HepG2 (cell line): ENCODE data around the gene CEBPA. TPM values are rescaled to one million over a fixed set of nuclear protein-coding genes. Genes with fewer than 3 reads are reported as not detected.

ENCODE experiments used
- HNRNPL ChIP-seq: fragments of 200-400 bp; formaldehyde crosslinking; IDR thresholded peaks from 2 replicates; pipeline ENCODE4 v1.6.1; 2017; ENCODE audit warnings: mild to moderate bottlenecking, low read depth, low read length
- HNRNPLL ChIP-seq: fragments of 200-400 bp; formaldehyde crosslinking; IDR thresholded peaks from 2 replicates; pipeline ENCODE4 v1.6.1; 2017; ENCODE audit warnings: mild to moderate bottlenecking, low read depth, low read length; ENCODE audit not compliant: poor library complexity, severe bottlenecking
- KDM3A ChIP-seq: IDR thresholded peaks from 2 replicates; pipeline ENCODE4 v1.6.1; 2018; ENCODE audit warnings: low read depth, missing compliant biosample characterization
- KLF12 ChIP-seq: sonication (generic); formaldehyde crosslinking; IDR thresholded peaks from 2 replicates; pipeline ENCODE4 v1.4.0; 2020; ENCODE audit warnings: missing genetic modification reagents, borderline replicate concordance
- SP5 ChIP-seq: IDR thresholded peaks from 2 replicates; pipeline ENCODE4 v1.6.1; 2016; ENCODE audit warnings: low read depth, borderline replicate concordance
- TRIM22 ChIP-seq: fragments of 450-650 bp; IDR thresholded peaks from 2 replicates; pipeline ENCODE4 v1.6.1; 2017
- YY1 ChIP-seq: IDR thresholded peaks from 2 replicates; pipeline ENCODE4 v1.6.1; 2011; ENCODE audit warnings: low read length, low read depth, moderate library complexity, mild to moderate bottlenecking; ENCODE audit not compliant: insufficient read depth, insufficient replicate concordance
- ZBTB20 ChIP-seq: sonication (generic); formaldehyde crosslinking; IDR thresholded peaks from 2 replicates; pipeline ENCODE4 v1.8.1; 2023; ENCODE audit warnings: missing genetic modification reagents, low read depth, mild to moderate bottlenecking, borderline replicate concordance
- ZBTB39 ChIP-seq: sonication (generic); formaldehyde crosslinking; IDR thresholded peaks from 2 replicates; pipeline ENCODE4 v1.5.0; 2020; ENCODE audit warnings: missing genetic modification reagents
- ZNF224 ChIP-seq: sonication (generic); formaldehyde crosslinking; IDR thresholded peaks from 2 replicates; pipeline ENCODE4 v1.5.0; 2020; ENCODE audit warnings: mild to moderate bottlenecking, missing genetic modification reagents
- ZNF501 ChIP-seq: sonication (generic); formaldehyde crosslinking; IDR thresholded peaks from 2 replicates; pipeline ENCODE4 v1.5.1; 2020; ENCODE audit warnings: mild to moderate bottlenecking, moderate library complexity, missing genetic modification reagents
- ZNF670 ChIP-seq: sonication (generic); formaldehyde crosslinking; IDR thresholded peaks from 2 replicates; pipeline ENCODE4 v1.8.0; 2022; ENCODE audit warnings: mild to moderate bottlenecking, missing genetic modification reagents, borderline replicate concordance
- ZNF687 ChIP-seq: sonication (generic); formaldehyde crosslinking; IDR thresholded peaks from 2 replicates; pipeline ENCODE4 v1.5.1; 2020; ENCODE audit warnings: mild to moderate bottlenecking, missing genetic modification reagents, moderate library complexity
- ZNF713 ChIP-seq: sonication (generic); formaldehyde crosslinking; IDR thresholded peaks from 2 replicates; pipeline ENCODE4 v1.4.0; 2020; ENCODE audit warnings: mild to moderate bottlenecking, missing genetic modification reagents
- polyA plus RNA-seq, 8 experiments: library from polyadenylated mRNA; depleted of rRNA in 3 of 8; stranded (reverse) in 7 of 8; unstranded in 1 of 8; fragments of >200 nt; fragmentation: Illumina TruSeq in 4 of 8; extraction: Trizol in 4 of 8; gene quantifications; 2 replicates each; pipeline versions ENCODE4 v1.2.1 to v1.2.3, GENCODE V29; 2011 to 2016; ENCODE audit warnings: low read depth in 4 of 8, missing spikeins in 1 of 8, mixed read lengths in 1 of 8; ENCODE audit not compliant: insufficient read depth in 1 of 8
- total RNA-seq, 5 experiments: library from RNA; depleted of rRNA; stranded (reverse); fragments of >200 nt; fragmentation: Illumina TruSeq; extraction: Trizol; gene quantifications; 2 replicates each; pipeline ENCODE4 v1.2.3, GENCODE V29; 2016; ENCODE audit warnings: low read depth in 1 of 5
- TF ChIP-seq, protein P1 (sequence below): sonication (generic); formaldehyde crosslinking; IDR thresholded peaks from 2 replicates; pipeline ENCODE4 v1.5.0; 2020; ENCODE audit warnings: mild to moderate bottlenecking, missing genetic modification reagents, borderline replicate concordance

CEBPA gene
- total and polyA plus RNA-seq, 2 of the 13 experiments (the other 11 are each of a cell fraction or from before 2014, with no cell fraction given), result 24.8 to 103 TPM

DNA sequence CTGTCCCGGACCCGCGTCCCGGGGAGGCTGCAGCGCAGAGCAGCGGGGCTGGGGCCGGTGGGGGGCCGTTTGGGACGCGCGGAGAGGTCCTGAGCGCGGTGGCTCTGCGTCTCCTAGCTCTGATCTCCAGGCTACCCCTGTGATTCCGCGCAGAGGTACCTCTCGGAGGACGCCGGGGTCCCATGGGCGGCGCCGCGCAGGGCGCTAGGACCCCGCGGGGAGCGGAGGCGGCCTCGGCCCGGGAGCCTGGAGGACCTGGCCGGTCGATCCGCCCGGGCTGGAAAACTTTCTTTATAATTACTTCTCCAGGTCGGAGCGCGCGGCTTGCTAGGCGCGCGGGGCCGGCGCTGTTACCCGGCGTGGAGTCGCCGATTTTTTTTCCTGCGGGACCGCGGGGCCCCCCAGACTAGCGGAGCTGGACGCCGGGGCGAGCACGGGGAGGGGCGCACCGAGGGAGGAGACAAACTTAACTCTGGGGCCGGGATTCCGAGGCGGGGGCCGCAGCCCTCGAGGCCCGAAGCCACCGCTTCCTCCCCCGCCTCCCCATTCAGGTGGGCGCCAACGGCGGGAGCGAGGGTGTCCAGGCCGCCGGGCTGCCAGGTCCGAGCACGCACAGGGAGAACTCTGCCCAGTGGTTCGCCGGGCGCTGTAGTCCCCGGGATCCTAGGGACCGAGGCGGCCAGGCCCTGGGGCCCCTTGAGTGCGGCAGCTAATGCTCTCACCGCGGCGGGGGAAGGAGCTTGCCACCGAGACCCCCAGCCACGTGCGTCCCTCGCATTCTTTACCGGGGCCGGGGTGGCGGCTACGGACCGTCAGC lies 848 bp upstream of the CEBPA start (continued):
- TF ChIP-seq, protein P1, sequence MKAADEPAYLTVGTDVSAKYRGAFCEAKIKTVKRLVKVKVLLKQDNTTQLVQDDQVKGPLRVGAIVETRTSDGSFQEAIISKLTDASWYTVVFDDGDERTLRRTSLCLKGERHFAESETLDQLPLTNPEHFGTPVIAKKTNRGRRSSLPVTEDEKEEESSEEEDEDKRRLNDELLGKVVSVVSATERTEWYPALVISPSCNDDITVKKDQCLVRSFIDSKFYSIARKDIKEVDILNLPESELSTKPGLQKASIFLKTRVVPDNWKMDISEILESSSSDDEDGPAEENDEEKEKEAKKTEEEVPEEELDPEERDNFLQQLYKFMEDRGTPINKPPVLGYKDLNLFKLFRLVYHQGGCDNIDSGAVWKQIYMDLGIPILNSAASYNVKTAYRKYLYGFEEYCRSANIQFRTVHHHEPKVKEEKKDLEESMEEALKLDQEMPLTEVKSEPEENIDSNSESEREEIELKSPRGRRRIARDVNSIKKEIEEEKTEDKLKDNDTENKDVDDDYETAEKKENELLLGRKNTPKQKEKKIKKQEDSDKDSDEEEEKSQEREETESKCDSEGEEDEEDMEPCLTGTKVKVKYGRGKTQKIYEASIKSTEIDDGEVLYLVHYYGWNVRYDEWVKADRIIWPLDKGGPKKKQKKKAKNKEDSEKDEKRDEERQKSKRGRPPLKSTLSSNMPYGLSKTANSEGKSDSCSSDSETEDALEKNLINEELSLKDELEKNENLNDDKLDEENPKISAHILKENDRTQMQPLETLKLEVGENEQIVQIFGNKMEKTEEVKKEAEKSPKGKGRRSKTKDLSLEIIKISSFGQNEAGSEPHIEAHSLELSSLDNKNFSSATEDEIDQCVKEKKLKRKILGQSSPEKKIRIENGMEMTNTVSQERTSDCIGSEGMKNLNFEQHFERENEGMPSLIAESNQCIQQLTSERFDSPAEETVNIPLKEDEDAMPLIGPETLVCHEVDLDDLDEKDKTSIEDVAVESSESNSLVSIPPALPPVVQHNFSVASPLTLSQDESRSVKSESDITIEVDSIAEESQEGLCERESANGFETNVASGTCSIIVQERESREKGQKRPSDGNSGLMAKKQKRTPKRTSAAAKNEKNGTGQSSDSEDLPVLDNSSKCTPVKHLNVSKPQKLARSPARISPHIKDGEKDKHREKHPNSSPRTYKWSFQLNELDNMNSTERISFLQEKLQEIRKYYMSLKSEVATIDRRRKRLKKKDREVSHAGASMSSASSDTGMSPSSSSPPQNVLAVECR (CRISPR knock-in tag), result peak; percentile 1; the same call in 1 of the 2 replicates
- 0 out of 2 replicates have a peak, but pooled peaks have one; percentile 36 for TF ChIP-seq ZBTB20 (CRISPR knock-in tag)
- TF ChIP-seq TRIM22, result no peak
- 0 out of 2 replicates have a peak, but pooled peaks have one; percentile 31 for TF ChIP-seq KDM3A (CRISPR knock-in tag)
- TF ChIP-seq ZNF224 (CRISPR knock-in tag), result no peak
- TF ChIP-seq ZNF713 (CRISPR knock-in tag), result 0 out of 2 replicates have a peak, but pooled peaks have one; percentile 41
- TF ChIP-seq HNRNPL, result 0 out of 2 replicates have a peak, but pooled peaks have one; percentile 46
- TF ChIP-seq ZNF670 (CRISPR knock-in tag), result peak; percentile 74; the same call in 1 of the 2 replicates
- peak; percentile 67; the same call in 1 of the 2 replicates for TF ChIP-seq ZNF501 (CRISPR knock-in tag)
- peak; percentile 6; the same call in 1 of the 2 replicates for TF ChIP-seq SP5
- peak; percentile 37 for TF ChIP-seq HNRNPLL
- peak; percentile 29 for TF ChIP-seq YY1
- TF ChIP-seq ZNF687 (CRISPR knock-in tag), result peak; percentile 78
- peak; percentile 69; the same call in 1 of the 2 replicates for TF ChIP-seq KLF12 (CRISPR knock-in tag)
- TF ChIP-seq ZBTB39 (CRISPR knock-in tag), result no peak
